ENCODE data around the gene CHSY3. TPM values are rescaled to one million over a fixed set of nuclear protein-coding genes. Genes with fewer than 3 reads are reported as not detected.

CHSY3 gene
- polyA plus RNA-seq, 10 donors: 4.3 to 7.2 (median 5.6) TPM

- peak in 2 of 3 donors; percentile 10 to 26 for DNase-seq
These were observed 186.5 kb downstream of the CHSY3 start for GRCh38 chr5:130090569-130091270.

- DNase-seq: no peak
These were observed 188.7 kb downstream of the CHSY3 start for GRCh38 chr5:130092991-130093390.

- no peak for DNase-seq
These were observed 192.2 kb downstream of the CHSY3 start for GRCh38 chr5:130096483-130096882.

- no peak for DNase-seq
These were observed 194.7 kb downstream of the CHSY3 start for GRCh38 chr5:130099008-130099407.

GRCh38 chr5:130102375-130102774 is 198.1 kb downstream of the CHSY3 start:
- no peak for DNase-seq

GRCh38 chr5:130102960-130103359 is 198.7 kb downstream of the CHSY3 start:
- DNase-seq: no peak

- DNase-seq: peak in 1 of 3 donors; percentile 35
These were observed 200.8 kb downstream of the CHSY3 start for GRCh38 chr5:130104895-130105688.

GRCh38 chr5:130106480-130106879 is 202.2 kb downstream of the CHSY3 start:
- no peak for DNase-seq

GRCh38 chr5:130109152-130109551 is 204.9 kb downstream of the CHSY3 start:
- DNase-seq: peak in 2 of 3 donors; percentile 12 to 20

GRCh38 chr5:130110328-130110727 is 206.1 kb downstream of the CHSY3 start:
- no peak for DNase-seq

- no peak for DNase-seq
These were observed 207.5 kb downstream of the CHSY3 start for GRCh38 chr5:130111746-130112145.

GRCh38 chr5:130112246-130112645 is 208.0 kb downstream of the CHSY3 start:
- DNase-seq: no peak

- no peak for DNase-seq
These were observed 211.4 kb downstream of the CHSY3 start for GRCh38 chr5:130115686-130116085.

GRCh38 chr5:130116462-130116861 is 212.2 kb downstream of the CHSY3 start:
- DNase-seq: no peak

- no peak for DNase-seq
These were observed 212.7 kb downstream of the CHSY3 start for GRCh38 chr5:130116972-130117371.

- DNase-seq: peak in 1 of 3 donors; percentile 19
These were observed 222.5 kb downstream of the CHSY3 start for GRCh38 chr5:130126746-130127145.

- peak in 2 of 3 donors; percentile 11 to 68 for DNase-seq
These were observed 231.2 kb downstream of the CHSY3 start for GRCh38 chr5:130135506-130135905.

GRCh38 chr5:130136300-130136699 is 232.0 kb downstream of the CHSY3 start:
- DNase-seq: peak; percentile 11 to 44 (median 27)

GRCh38 chr5:130137681-130138080 is 233.4 kb downstream of the CHSY3 start:
- DNase-seq: no peak

- DNase-seq: peak; percentile 16 to 46 (median 46)
These were observed 234.3 kb downstream of the CHSY3 start for GRCh38 chr5:130138406-130139045.

- DNase-seq: no peak
These were observed 237.5 kb downstream of the CHSY3 start for GRCh38 chr5:130141659-130142320.

GRCh38 chr5:130151239-130151638 is 247.0 kb downstream of the CHSY3 start:
- peak in 1 of 3 donors; percentile 21 for DNase-seq

Measured in muscle of back (tissue), 11 donors.